ENCODE data around the gene KCTD15.

KCTD15 gene, protein sequence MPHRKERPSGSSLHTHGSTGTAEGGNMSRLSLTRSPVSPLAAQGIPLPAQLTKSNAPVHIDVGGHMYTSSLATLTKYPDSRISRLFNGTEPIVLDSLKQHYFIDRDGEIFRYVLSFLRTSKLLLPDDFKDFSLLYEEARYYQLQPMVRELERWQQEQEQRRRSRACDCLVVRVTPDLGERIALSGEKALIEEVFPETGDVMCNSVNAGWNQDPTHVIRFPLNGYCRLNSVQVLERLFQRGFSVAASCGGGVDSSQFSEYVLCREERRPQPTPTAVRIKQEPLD

DNA sequence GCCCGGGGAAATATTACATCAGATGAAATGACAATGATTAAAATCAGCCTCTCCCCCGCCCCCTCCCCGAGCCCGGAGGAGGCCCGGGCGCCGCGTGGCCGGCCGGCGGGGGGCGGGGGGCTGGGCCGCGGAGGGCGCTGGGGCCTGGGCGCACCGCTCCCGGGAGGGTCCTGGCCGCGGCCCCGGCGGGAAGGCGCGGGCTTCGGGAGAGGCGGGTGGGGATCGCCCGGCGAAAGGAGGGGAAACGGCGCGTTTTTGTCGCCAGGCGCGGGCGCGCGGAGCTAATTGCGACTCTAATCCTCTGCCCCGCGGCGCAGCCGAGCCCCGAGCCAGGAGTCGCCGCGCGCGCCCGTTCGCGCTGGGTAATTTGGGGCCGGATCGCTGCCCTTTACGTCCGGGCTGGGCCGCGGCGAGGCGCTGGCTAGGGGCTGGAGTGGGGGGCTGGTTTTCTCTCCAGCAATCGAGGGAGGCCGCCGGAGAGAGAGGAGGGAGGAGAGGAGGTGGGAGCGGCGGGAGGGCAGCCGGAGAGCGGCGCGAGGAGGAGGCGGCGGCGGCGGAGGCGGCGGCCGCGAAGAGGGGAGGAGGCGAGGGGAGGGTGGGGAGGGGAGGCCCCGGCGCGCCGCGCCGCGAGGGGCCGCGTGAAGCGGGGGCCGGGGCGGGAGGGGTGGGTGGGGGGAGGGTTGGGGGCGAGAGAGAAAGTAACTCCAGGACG is at the start of gene KCTD15:
Gene KCTD15 (plus strand): TSS at position 707 of the 712 bp plus-strand sequence. CDS start 3,585 bp downstream, outside the sequence.
- TF ChIP-seq, protein P1, sequence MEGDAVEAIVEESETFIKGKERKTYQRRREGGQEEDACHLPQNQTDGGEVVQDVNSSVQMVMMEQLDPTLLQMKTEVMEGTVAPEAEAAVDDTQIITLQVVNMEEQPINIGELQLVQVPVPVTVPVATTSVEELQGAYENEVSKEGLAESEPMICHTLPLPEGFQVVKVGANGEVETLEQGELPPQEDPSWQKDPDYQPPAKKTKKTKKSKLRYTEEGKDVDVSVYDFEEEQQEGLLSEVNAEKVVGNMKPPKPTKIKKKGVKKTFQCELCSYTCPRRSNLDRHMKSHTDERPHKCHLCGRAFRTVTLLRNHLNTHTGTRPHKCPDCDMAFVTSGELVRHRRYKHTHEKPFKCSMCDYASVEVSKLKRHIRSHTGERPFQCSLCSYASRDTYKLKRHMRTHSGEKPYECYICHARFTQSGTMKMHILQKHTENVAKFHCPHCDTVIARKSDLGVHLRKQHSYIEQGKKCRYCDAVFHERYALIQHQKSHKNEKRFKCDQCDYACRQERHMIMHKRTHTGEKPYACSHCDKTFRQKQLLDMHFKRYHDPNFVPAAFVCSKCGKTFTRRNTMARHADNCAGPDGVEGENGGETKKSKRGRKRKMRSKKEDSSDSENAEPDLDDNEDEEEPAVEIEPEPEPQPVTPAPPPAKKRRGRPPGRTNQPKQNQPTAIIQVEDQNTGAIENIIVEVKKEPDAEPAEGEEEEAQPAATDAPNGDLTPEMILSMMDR (IDR thresholded peaks at IDR 0.05; ENCODE audit: control insufficient read depth, insufficient read depth, low read depth, low read length, missing control alignments) = no peak
- DNase-seq (ENCODE audit: low read depth) = no peak
- peak within 1 kb of the TSS; percentile 74 for H3K4me3 ChIP-seq (ENCODE audit: control insufficient read depth, low read depth, low read length)

DNA sequence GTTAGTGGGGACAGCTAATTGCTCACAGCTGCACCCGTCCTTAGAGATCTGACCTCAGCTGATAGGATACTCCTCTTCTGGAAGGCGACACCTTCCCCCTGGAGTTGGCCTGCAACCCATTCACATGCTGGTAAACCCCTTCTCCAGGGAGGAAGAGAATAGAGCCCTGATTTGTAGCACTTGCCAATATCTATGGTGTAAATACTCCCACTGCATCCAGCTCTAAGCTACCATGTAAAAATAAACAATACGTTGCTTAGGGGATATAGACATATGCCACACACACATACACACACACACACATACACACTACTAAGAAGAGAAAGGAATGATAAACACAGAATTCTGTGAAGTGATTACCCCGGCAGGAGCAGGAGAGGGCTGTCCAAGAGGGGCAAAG is 49.4 kb upstream of the KCTD15 start:
- DNase-seq (ENCODE audit: low read depth) = no peak
- H3K4me3 ChIP-seq (ENCODE audit: control insufficient read depth, low read depth, low read length) = no peak overlapping the region
- TF ChIP-seq, protein P1 (IDR thresholded peaks at IDR 0.05; ENCODE audit: control insufficient read depth, insufficient read depth, low read depth, low read length, missing control alignments) = no peak

DNA sequence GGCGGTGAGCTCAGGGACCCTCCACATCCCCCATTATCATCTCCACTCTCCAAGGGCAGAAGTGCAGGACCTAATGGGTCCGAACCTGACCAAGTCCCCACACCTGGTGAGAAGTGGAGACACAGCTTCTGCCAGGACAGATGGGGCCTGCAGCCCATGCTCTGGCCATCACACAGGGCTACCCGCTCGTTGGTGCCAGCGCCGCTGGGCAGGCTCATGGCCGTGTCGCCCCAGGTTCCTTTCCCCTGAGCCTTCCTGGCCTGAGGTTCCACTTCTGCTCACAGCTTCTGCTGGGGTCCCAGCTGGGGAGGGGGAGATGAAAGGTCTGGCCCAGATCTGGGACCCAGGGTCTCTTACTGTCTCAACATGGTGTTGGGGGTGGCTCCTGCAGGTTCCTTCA is 48.4 kb upstream of the KCTD15 start:
- no peak overlapping the region for H3K4me3 ChIP-seq (ENCODE audit: control insufficient read depth, low read depth, low read length)
- DNase-seq (ENCODE audit: low read depth) = no peak
- TF ChIP-seq, protein P1 (IDR thresholded peaks at IDR 0.05; ENCODE audit: control insufficient read depth, insufficient read depth, low read depth, low read length, missing control alignments) = no peak

DNA sequence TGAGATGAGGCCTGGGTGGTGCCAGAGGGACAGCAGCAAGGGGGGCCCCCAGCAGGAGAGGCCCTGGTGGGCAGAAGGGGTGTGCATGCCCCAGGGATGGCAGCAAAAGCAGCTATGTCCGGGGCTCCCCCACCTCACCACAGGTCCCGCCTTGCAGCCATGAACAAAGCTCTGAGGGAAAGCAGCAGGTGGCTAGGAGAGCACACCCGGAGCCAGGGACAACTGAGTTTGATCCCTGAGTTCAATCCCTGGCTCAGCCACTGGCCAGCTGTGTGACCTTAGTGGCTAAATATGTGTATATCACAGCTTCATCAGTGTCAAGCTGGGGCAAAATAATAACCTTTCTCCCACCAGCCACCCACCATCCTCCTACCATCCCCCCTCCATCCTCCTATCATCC is 47.7 kb upstream of the KCTD15 start:
- no peak overlapping the region for H3K4me3 ChIP-seq (ENCODE audit: control insufficient read depth, low read depth, low read length)
- TF ChIP-seq, protein P1 (IDR thresholded peaks at IDR 0.05; ENCODE audit: control insufficient read depth, insufficient read depth, low read depth, low read length, missing control alignments) = no peak
- DNase-seq (ENCODE audit: low read depth) = no peak

DNA sequence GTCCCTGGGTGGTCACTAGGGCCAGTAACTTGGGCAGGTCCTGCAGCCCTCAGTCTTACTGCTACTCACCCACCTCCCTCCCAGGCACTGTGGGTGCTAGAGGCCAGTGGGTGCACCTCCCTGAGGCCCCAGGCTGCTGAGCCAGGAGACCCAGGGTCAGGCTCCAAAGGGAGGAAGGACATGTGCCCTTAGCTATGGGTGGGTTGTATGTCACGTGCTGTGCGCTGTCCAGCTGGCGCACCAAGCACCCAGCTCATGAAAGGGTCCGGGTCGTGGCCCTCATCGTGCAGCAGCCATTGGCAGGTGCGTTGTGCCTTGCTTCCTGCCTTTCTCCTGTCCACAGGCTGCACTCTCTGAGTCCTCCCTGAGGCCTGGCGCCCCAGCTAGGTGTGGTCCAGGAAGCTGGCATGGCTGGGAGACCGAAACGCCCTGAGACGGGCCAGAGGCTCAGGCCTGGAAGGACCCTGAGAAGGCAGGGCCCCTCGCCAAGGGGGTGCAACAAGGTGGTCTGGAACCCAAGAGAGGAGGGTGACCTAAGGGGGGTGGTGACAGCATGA is 47.0 kb upstream of the KCTD15 start:
- no peak for DNase-seq (ENCODE audit: low read depth)
- TF ChIP-seq, protein P1 (IDR thresholded peaks at IDR 0.05; ENCODE audit: control insufficient read depth, insufficient read depth, low read depth, low read length, missing control alignments) = no peak
- no peak overlapping the region for H3K4me3 ChIP-seq (ENCODE audit: control insufficient read depth, low read depth, low read length)

DNA sequence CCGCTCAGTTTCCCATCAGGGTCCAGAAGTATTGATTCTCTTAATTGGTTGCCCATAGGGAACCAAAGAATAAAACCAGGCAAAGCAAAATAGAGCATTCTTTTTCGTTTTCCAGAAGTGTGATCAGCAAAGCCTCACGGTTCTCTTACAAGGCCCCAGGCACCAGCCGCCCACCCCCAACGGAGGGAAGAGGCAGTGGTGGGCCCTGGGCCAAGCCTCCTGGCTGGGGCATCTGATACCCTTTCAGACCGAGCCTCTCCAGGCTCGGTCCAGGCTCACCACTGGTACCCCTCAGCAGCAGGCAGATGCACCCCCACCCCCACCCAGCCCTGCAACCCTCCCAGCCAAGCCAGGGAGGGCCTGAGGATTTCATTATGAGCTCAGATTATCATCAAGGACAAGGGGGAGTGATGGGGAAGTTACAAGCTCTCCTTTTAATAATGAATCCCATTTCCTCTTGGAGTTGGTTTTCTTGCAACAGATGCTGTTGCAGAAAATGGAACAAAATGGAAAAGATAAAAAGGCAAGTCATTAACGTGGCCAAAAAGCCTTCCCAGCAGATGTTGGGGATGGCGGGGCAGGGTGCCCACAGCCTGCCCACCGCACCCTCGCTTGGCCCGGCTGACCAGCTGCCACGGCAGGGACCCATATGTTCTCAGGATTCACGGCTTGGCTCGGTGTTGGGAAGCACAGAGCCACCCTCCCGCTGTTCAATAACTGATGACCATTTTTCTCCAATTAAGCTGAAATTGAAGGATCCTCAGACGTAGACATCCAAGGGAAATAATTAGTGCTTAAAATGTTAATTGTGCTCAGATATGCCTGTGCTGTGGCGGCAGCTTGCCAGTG is 45.9 kb upstream of the KCTD15 start:
- TF ChIP-seq, protein P1 (IDR thresholded peaks at IDR 0.05; ENCODE audit: control insufficient read depth, insufficient read depth, low read depth, low read length, missing control alignments) = no peak
- DNase-seq (ENCODE audit: low read depth) = no peak
- H3K4me3 ChIP-seq (ENCODE audit: control insufficient read depth, low read depth, low read length) = no peak overlapping the region
